Endothelial cell (in vitro differentiated cells): ENCODE data around the gene MACROD2. TPM values are rescaled to one million over a fixed set of nuclear protein-coding genes. Genes with fewer than 3 reads are reported as not detected.

Experiments
- DNase-seq: peaks from one replicate; pipeline ENCODE4 v3.0.0; 2021; ENCODE audit warnings: low spot score
- H3K27ac Mint-ChIP-seq: one replicate; pipeline ENCODE4 v1.8.0; 2021; ENCODE audit warnings: mixed read lengths, inconsistent platforms; ENCODE audit not compliant: unreplicated experiment
- H3K27me3 Mint-ChIP-seq: one replicate; pipeline ENCODE4 v1.8.0; 2021; ENCODE audit warnings: mild to moderate bottlenecking, moderate library complexity, mixed read lengths, inconsistent platforms; ENCODE audit not compliant: unreplicated experiment
- H3K36me3 Mint-ChIP-seq: one replicate; pipeline ENCODE4 v1.8.0; 2021; ENCODE audit warnings: mild to moderate bottlenecking, low read depth, mixed read lengths, inconsistent platforms; ENCODE audit not compliant: unreplicated experiment
- H3K4me1 Mint-ChIP-seq: one replicate; pipeline ENCODE4 v1.8.0; 2021; ENCODE audit warnings: mild to moderate bottlenecking, mixed read lengths, inconsistent platforms; ENCODE audit not compliant: unreplicated experiment
- H3K4me3 Mint-ChIP-seq: one replicate; pipeline ENCODE4 v1.8.0; 2021; ENCODE audit warnings: mild to moderate bottlenecking, mixed read lengths, inconsistent platforms; ENCODE audit not compliant: unreplicated experiment
- H3K9me3 Mint-ChIP-seq: one replicate; pipeline ENCODE4 v1.8.0; 2021; ENCODE audit warnings: mixed read lengths, inconsistent platforms; ENCODE audit not compliant: unreplicated experiment
- CTCF ChIP-seq: fragments of 200-600 bp; sonication (generic); IDR thresholded peaks from one replicate; pipeline ENCODE4 v1.5.0; 2021; ENCODE audit warnings: antibody characterized with exemption; ENCODE audit not compliant: unreplicated experiment
- total RNA-seq: library from RNA; stranded (reverse); fragmentation: NEBNext Ultra II Directional; extraction: Animal tissue kit (Norgen Biotek cat#: 25700); gene quantifications from one replicate; pipeline ENCODE4 v1.2.1, GENCODE V29; 2021; ENCODE audit not compliant: unreplicated experiment

MACROD2 gene
- total RNA-seq, 1 donor from 2014 or later: 6.4 TPM

GRCh38 chr20:15071085-15071808 lies 1075.9 kb downstream of the MACROD2 start:
- Mint-ChIP-seq H3K4me1 (no peaks in the 10 kb centered on the region), H3K36me3 (no peaks in the 10 kb centered on the region), H3K4me3 (no peak overlapping the region), H3K27ac (no peak overlapping the region), H3K9me3 (no peaks in the 10 kb centered on the region), H3K27me3 (no peaks in the 10 kb centered on the region)
- DNase-seq: no peak
- no peak for TF ChIP-seq CTCF

- Mint-ChIP-seq H3K27ac (no peak overlapping the region), H3K4me1 (no peaks in the 10 kb centered on the region), H3K36me3 (no peaks in the 10 kb centered on the region), H3K9me3 (no peaks in the 10 kb centered on the region), H3K4me3 (no peak overlapping the region), H3K27me3 (no peaks in the 10 kb centered on the region)
- no peak for DNase-seq
- no peak for TF ChIP-seq CTCF
These were observed 1077.0 kb downstream of the MACROD2 start for GRCh38 chr20:15072316-15072715.

GRCh38 chr20:15075586-15075985 lies 1080.3 kb downstream of the MACROD2 start:
- no peak overlapping the region for H3K27ac Mint-ChIP-seq
- no peaks in the 10 kb centered on the region for H3K27me3 Mint-ChIP-seq
- H3K4me3 Mint-ChIP-seq: no peak overlapping the region
- no peaks in the 10 kb centered on the region for H3K9me3 Mint-ChIP-seq
- H3K4me1 Mint-ChIP-seq: no peaks in the 10 kb centered on the region
- H3K36me3 Mint-ChIP-seq: no peaks in the 10 kb centered on the region
- no peak for TF ChIP-seq CTCF
- no peak for DNase-seq

GRCh38 chr20:15076785-15077184 lies 1081.5 kb downstream of the MACROD2 start:
- H3K27me3 Mint-ChIP-seq: no peaks in the 10 kb centered on the region
- DNase-seq: no peak
- TF ChIP-seq CTCF: no peak
- no peaks in the 10 kb centered on the region for H3K36me3 Mint-ChIP-seq
- no peaks in the 10 kb centered on the region for H3K9me3 Mint-ChIP-seq
- H3K4me3 Mint-ChIP-seq: no peak overlapping the region
- no peak overlapping the region for H3K27ac Mint-ChIP-seq
- no peaks in the 10 kb centered on the region for H3K4me1 Mint-ChIP-seq

- no peak for TF ChIP-seq CTCF
- no peaks in the 10 kb centered on the region for H3K4me1 Mint-ChIP-seq
- no peak overlapping the region for H3K4me3 Mint-ChIP-seq
- H3K9me3 Mint-ChIP-seq: no peaks in the 10 kb centered on the region
- H3K27ac Mint-ChIP-seq: no peak overlapping the region
- DNase-seq: no peak
- no peaks in the 10 kb centered on the region for H3K27me3 Mint-ChIP-seq
- no peaks in the 10 kb centered on the region for H3K36me3 Mint-ChIP-seq
These were observed 1082.5 kb downstream of the MACROD2 start for GRCh38 chr20:15077733-15078250.
